GM10266 (cell line): ENCODE data around the gene PRKAG2.

Experiments
- DNase-seq: peaks from one replicate; pipeline ENCODE4 v3.0.0; 2012; ENCODE audit errors: extremely low spot score
- CTCF ChIP-seq: IDR thresholded peaks from 2 replicates; pipeline ENCODE4 v1.5.1; 2012; ENCODE audit warnings: mild to moderate bottlenecking, low read depth; ENCODE audit not compliant: control insufficient read depth, insufficient read depth; ENCODE audit errors: missing control alignments

PRKAG2 gene

GRCh38 chr7:151662251-151662826, 214.6 kb downstream of the PRKAG2 start:
- no peak for DNase-seq
- TF ChIP-seq CTCF: no peak

GRCh38 chr7:151661587-151661986, 215.3 kb downstream of the PRKAG2 start:
- no peak for DNase-seq
- no peak for TF ChIP-seq CTCF

GRCh38 chr7:151660141-151660540, 216.8 kb downstream of the PRKAG2 start:
- no peak for TF ChIP-seq CTCF
- DNase-seq: no peak

- DNase-seq: no peak
These were observed 217.7 kb downstream of the PRKAG2 start for GRCh38 chr7:151659219-151659618.

GRCh38 chr7:151658778-151659177, 218.1 kb downstream of the PRKAG2 start:
- DNase-seq: no peak
- no peak for TF ChIP-seq CTCF

More at GRCh38 chr7:151659219-151659618, 217.7 kb downstream of the PRKAG2 start:
- TF ChIP-seq CTCF: no peak

GRCh38 chr7:151657173-151657572, 219.7 kb downstream of the PRKAG2 start:
- no peak for TF ChIP-seq CTCF
- DNase-seq: no peak

GRCh38 chr7:151655555-151655954, 221.4 kb downstream of the PRKAG2 start:
- no peak for DNase-seq
- TF ChIP-seq CTCF: no peak
